OCI-LY7 (cell line): ENCODE measurements around the gene SLC6A12. TPM values are rescaled to one million over a fixed set of nuclear protein-coding genes. Genes with fewer than 3 reads are reported as not detected.

Experiments
- BruUV-seq: library from RNA; stranded (reverse); fragments of 400-500 nt; replicated peaks from 2 replicates; lab custom pipeline; 2021; lab: Mats Ljungman, UMichigan
- CTCF ChIA-PET: fragments of 300-600 bp; sonication (Branson Sonifier 250); formaldehyde crosslinking; loops from one replicate; lab custom pipeline; 2022; ENCODE audit warnings: antibody characterized with exemption; ENCODE audit not compliant: unreplicated experiment; lab: Charles Lee
- POLR2A ChIA-PET: fragments of 300-600 bp; sonication (Branson Sonifier 250); formaldehyde crosslinking; loops from one replicate; lab custom pipeline; 2022; ENCODE audit warnings: antibody characterized with exemption; lab: Charles Lee
- DNase-seq: peaks from one replicate; pipeline ENCODE4 v3.0.0-alpha.2; 2015; ENCODE audit warnings: low spot score
- H2AFZ ChIP-seq: fragments of 200-600 bp; sonication (generic), shearing (Covaris generic); 2 replicates; pipeline ENCODE4 v1.6.1; 2014; ENCODE audit warnings: mild to moderate bottlenecking, antibody characterized with exemption, low read length, moderate library complexity
- H3K27ac ChIP-seq: fragments of 200-600 bp; sonication (generic); 2 replicates; pipeline ENCODE4 v1.5.1; 2014; ENCODE audit warnings: mixed run types, low read depth, mild to moderate bottlenecking, moderate library complexity, low read length, inconsistent platforms; ENCODE audit not compliant: poor library complexity, severe bottlenecking
- H3K36me3 ChIP-seq: fragments of 200-600 bp; sonication (generic); 2 replicates; pipeline ENCODE4 v1.6.1; 2014; ENCODE audit warnings: mild to moderate bottlenecking, antibody characterized with exemption, low read length, moderate library complexity, mixed read lengths; ENCODE audit not compliant: insufficient read depth
- H3K4me1 ChIP-seq: fragments of 200-600 bp; sonication (generic); 2 replicates; pipeline ENCODE4 v1.5.1; 2014; ENCODE audit warnings: mild to moderate bottlenecking, low read length; ENCODE audit not compliant: insufficient read depth, poor library complexity, severe bottlenecking
- H3K4me2 ChIP-seq: fragments of 200-600 bp; sonication (generic); 2 replicates; pipeline ENCODE4 v1.6.1; 2014; ENCODE audit warnings: mild to moderate bottlenecking, low read length
- H3K4me3 ChIP-seq: fragments of 200-600 bp; sonication (generic); 2 replicates; pipeline ENCODE4 v1.5.1; 2014; ENCODE audit warnings: mild to moderate bottlenecking, low read depth, low read length; ENCODE audit not compliant: poor library complexity, severe bottlenecking
- H3K79me2 ChIP-seq: fragments of 200-600 bp; sonication (generic); 2 replicates; pipeline ENCODE4 v1.6.1; 2016; ENCODE audit warnings: low read depth, mild to moderate bottlenecking, low read length, moderate library complexity, mixed read lengths; ENCODE audit not compliant: insufficient read depth
- H3K9me2 ChIP-seq: fragments of 200-600 bp; sonication (generic); 2 replicates; pipeline ENCODE4 v1.6.1; 2016; ENCODE audit warnings: mild to moderate bottlenecking, low read length, mixed read lengths; ENCODE audit not compliant: insufficient read depth
- H3K9me3 ChIP-seq: fragments of 200-600 bp; sonication (generic); 2 replicates; pipeline ENCODE4 v1.6.1; 2014; ENCODE audit warnings: mild to moderate bottlenecking, mixed run types, low read length, mixed read lengths
- H4K20me1 ChIP-seq: fragments of 200-600 bp; sonication (generic); 2 replicates; pipeline ENCODE4 v1.6.1; 2014; ENCODE audit warnings: mild to moderate bottlenecking, antibody characterized with exemption, low read length, moderate library complexity, mixed read lengths; ENCODE audit not compliant: insufficient read depth
- EZH2phosphoT487 ChIP-seq: fragments of 200-600 bp; sonication (generic); IDR thresholded peaks from 2 replicates; pipeline ENCODE4 v1.6.1; 2018; ENCODE audit warnings: low read depth, borderline replicate concordance, mild to moderate bottlenecking, mixed run types, antibody characterized with exemption, low read length, moderate library complexity, mixed read lengths
- intact Hi-C: fragments of 100-400 bp; cut with micrococcal nuclease; formaldehyde crosslinking; loops from one replicate; pipeline ENCODE4 v1.10.0; 2022; ENCODE audit not compliant: unreplicated experiment
- total RNA-seq, 2 experiments: library from RNA; depleted of rRNA in 1 of 2; stranded (reverse); fragments of >200 nt in 1 of 2; shearing (Covaris generic) in 1 of 2; gene quantifications; 2 replicates each; pipeline ENCODE4 v1.2.3, GENCODE V29; 2014 to 2022
- TF ChIP-seq, protein P1 (sequence below): fragments of 200-600 bp; sonication (generic); conservative IDR thresholded peaks from 2 replicates; pipeline ENCODE4 v1.5.1; 2014; ENCODE audit warnings: mild to moderate bottlenecking, antibody characterized with exemption, low read length, moderate library complexity, mixed read lengths

SLC6A12 gene
- total RNA-seq, 2 experiments from 2014 or later, result not detected

DNA sequence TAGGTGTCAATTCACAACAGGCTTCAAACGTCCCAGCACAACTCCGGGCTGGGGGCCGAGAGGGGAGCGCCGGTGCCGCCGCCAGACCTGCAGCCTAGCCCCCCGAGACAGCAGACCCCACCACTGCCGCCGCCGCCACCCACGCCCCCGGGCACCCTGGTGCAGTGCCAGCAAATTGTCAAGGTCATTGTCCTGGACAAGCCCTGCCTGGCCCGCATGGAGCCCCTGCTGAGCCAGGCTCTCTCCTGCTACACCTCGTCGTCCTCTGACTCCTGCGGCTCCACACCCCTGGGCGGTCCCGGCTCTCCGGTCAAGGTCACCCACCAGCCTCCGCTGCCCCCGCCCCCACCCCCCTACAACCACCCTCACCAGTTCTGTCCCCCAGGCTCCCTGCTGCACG lies 39.4 kb downstream of the SLC6A12 start:
- Histone ChIP-seq H3K9me3 (no peaks in the 10 kb centered on the region), H3K36me3 (no peaks in the 10 kb centered on the region), H3K79me2 (no peaks in the 10 kb centered on the region), H3K27ac (no peak overlapping the region), H4K20me1 (no peaks in the 10 kb centered on the region), H3K4me3 (no peak overlapping the region), H3K4me2 (no peak overlapping the region), H3K9me2 (no peaks in the 10 kb centered on the region), H3K4me1 (no peaks in the 10 kb centered on the region), H2AFZ (no peak overlapping the region)
- ChIA-PET POLR2A (no interaction called here), CTCF (no interaction called here)
- intact Hi-C loops, result no loop called here
- BruUV-seq, result no TSS peak
- TF ChIP-seq, protein P1, sequence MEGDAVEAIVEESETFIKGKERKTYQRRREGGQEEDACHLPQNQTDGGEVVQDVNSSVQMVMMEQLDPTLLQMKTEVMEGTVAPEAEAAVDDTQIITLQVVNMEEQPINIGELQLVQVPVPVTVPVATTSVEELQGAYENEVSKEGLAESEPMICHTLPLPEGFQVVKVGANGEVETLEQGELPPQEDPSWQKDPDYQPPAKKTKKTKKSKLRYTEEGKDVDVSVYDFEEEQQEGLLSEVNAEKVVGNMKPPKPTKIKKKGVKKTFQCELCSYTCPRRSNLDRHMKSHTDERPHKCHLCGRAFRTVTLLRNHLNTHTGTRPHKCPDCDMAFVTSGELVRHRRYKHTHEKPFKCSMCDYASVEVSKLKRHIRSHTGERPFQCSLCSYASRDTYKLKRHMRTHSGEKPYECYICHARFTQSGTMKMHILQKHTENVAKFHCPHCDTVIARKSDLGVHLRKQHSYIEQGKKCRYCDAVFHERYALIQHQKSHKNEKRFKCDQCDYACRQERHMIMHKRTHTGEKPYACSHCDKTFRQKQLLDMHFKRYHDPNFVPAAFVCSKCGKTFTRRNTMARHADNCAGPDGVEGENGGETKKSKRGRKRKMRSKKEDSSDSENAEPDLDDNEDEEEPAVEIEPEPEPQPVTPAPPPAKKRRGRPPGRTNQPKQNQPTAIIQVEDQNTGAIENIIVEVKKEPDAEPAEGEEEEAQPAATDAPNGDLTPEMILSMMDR, result no peak
- no peak for DNase-seq

GRCh38 chr12:174124-174523 lies 39.8 kb downstream of the SLC6A12 start:
- no TSS peak for BruUV-seq
- POLR2A ChIA-PET, result interaction anchor here (0.6 kb wide), 1 partner anchor 115 kb away, joined by 3 read pairs; no protein-coding TSS in a partner anchor

GRCh38 chr12:172732-173161 lies 41.2 kb downstream of the SLC6A12 start:
- no peaks in the 10 kb centered on the region for H3K36me3 ChIP-seq
- H3K79me2 ChIP-seq, result no peaks in the 10 kb centered on the region
- H3K27ac ChIP-seq, result no peak overlapping the region
- no TSS peak for BruUV-seq
- intact Hi-C loops, result no loop called here
- ChIA-PET POLR2A (no interaction called here), CTCF (no interaction called here)
- DNase-seq, result no peak
- H3K4me3 ChIP-seq, result no peak overlapping the region
- no peak overlapping the region for H2AFZ ChIP-seq
- no peak for TF ChIP-seq EZH2phosphoT487
- TF ChIP-seq, protein P1, result no peak
- H4K20me1 ChIP-seq, result no peaks in the 10 kb centered on the region
- H3K4me2 ChIP-seq, result no peak overlapping the region
- H3K4me1 ChIP-seq, result no peaks in the 10 kb centered on the region
- no peaks in the 10 kb centered on the region for H3K9me2 ChIP-seq
- H3K9me3 ChIP-seq, result no peaks in the 10 kb centered on the region

More at GRCh38 chr12:174124-174523, 39.8 kb downstream of the SLC6A12 start:
- Histone ChIP-seq H3K4me1 (no peaks in the 10 kb centered on the region), H3K9me2 (no peaks in the 10 kb centered on the region), H3K4me3 (no peak overlapping the region), H3K79me2 (no peaks in the 10 kb centered on the region), H3K9me3 (no peaks in the 10 kb centered on the region), H2AFZ (no peak overlapping the region), H3K36me3 (no peaks in the 10 kb centered on the region), H3K4me2 (no peak overlapping the region), H4K20me1 (no peaks in the 10 kb centered on the region), H3K27ac (no peak overlapping the region)
- intact Hi-C loops, result no loop called here
- CTCF ChIA-PET, result no interaction called here
- no peak for DNase-seq
- TF ChIP-seq, protein P1, result no peak
- no peak for TF ChIP-seq EZH2phosphoT487
